DOHH2 (cell line): ENCODE measurements around the gene FCHSD2.

Experiments
- CTCF ChIP-seq: fragments of 200-600 bp; sonication (generic); IDR thresholded peaks from one replicate; pipeline ENCODE4 v1.5.1; 2014; ENCODE audit warnings: antibody characterized with exemption, mild to moderate bottlenecking, low read depth, low read length; ENCODE audit not compliant: poor library complexity, severe bottlenecking
- EZH2phosphoT487 ChIP-seq: fragments of 200-600 bp; sonication (generic); IDR thresholded peaks from 2 replicates; pipeline ENCODE4 v1.6.1; 2017; ENCODE audit warnings: borderline replicate concordance, mild to moderate bottlenecking, antibody characterized with exemption, low read length, moderate library complexity, mixed read lengths

GRCh38 chr11:72828692-72829101 lies 313.4 kb downstream of the FCHSD2 start:
- TF ChIP-seq EZH2phosphoT487: no peak
- no peak for TF ChIP-seq CTCF
